HG02870 (cell line): ENCODE data around the gene GJA1.
"Not testable (repeated sequence)": the region's sequence is repeated elsewhere in the genome, so short reads cannot be mapped to it uniquely, and the experiment has no call there.

Source experiments
- ATAC-seq: cut with Tn5 transposase; IDR thresholded peaks from one replicate; pipeline ENCODE4 v1.9.1; 2021; ENCODE audit warnings: mild to moderate bottlenecking, moderate library complexity; ENCODE audit not compliant: unreplicated experiment

GJA1 gene

DNA sequence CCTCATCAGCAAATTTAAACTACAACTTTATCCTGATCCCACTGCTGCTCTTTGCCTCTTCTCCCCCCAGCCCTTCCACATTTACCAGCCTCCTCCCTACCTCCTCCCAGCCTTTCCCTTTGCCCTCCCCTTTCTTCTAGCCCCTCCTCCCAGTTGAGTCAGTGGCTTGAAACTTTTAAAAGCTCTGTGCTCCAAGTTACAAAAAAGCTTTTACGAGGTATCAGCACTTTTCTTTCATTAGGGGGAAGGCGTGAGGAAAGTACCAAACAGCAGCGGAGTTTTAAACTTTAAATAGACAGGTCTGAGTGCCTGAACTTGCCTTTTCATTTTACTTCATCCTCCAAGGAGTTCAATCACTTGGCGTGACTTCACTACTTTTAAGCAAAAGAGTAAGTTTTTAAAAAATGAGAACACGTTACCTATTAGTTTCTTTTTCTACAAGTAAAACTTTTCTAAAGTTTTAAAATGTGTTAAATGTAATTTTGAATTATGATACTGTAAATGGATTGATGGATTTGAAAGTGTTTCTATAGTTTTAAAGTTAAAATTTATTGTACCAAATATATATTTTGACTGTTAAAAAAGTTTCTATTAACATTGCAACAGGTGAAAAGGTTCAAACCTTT, at the start of gene GJA1:
TSS of gene GJA1 (plus strand) at position 203 of the 626 bp plus-strand sequence. CDS start 11,202 bp downstream, outside the sequence.
- ATAC-seq: no peak

DNA sequence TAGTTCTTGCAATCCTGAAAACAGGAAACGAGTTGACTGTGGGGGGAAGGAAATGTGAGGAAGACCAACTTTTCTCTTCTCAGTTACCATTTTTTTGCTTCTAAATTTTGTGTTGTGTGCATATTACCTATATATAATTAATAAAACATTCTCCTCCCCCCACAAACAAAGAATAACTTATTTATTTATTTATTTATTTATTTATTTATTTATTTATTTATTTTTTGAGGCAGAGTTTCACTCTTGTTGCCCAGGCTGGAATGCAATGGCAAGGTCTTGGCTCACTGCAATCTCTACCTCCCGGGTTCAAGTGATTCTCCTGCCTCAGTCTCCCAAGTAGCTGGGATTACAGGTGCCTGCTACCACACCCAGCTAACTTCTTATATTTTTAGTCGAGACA, 48.9 kb upstream of the GJA1 start:
- ATAC-seq: not testable (repeated sequence)

DNA sequence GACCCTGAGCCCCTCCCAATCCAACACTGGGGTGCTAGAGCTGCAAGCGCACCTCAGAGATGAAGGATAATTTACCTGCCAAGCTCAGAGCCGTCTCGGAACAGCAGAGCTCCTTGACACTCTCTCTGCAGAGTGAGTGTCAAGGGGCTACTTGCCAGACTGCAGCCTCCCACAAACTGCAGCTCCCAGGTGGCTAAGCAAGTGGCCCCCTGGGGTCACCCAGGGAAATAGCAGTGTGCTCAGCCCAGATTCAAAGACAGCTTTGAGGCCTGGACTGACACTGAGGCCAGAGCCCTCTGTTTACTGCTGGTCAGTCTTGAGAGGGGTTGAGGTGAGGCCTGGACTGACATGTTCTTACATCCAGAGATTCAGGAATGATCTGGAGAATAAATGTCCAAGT, 46.0 kb upstream of the GJA1 start:
- ATAC-seq: no peak

DNA sequence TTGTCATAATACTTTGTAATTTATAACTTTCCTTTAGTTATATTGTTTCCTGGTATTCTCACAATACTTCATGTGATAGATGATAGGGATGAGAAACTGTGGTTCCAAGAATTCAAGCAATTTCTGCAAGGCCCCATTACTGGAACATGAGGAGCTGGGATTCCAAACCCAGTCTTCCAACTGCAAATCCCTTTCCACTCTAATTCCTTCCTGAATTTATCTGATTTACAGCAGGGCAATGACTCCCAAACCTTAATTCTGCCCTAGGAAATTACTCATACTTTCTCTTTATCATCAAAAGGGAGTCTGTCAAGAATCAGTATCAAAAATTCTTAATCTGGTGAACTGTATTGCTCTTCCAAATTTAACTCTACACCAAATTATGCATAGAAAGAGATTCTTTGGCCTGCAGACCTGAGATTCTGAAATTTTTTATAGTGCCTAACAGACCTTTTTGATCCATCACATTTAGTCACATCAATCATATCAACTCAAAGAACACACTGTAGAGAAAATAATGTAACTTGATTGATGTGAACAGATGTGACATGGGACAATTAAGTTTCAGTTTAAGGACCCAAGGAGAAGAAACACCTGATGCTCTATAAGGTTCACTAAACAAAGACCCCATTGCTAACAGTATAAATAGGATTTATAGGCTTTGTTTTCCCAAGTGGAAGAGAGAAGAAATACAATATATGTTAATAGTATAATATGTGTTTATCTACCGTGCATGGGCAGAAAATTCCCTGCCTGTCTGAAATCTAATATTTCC, 41.5 kb upstream of the GJA1 start:
- ATAC-seq: no peak

DNA sequence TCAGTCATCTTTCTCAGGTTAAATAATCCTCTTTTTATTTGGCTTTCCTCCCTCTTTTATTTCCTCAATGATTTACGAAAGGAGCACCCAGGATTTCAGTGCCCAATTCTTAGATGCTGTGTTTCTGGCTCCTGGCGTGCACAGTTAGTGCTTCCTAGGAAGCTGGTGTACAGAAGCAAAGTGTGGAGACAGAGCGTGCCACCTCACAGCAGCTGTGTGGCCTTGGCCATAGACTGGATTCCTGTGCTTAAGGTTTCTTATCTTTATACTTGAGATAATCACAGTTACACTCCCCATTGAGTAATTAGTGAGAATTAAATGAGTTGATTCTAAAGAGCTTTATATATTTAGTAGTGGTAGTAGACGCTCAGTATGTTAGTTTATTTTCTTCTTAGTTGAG, 39.7 kb upstream of the GJA1 start:
- ATAC-seq: no peak

DNA sequence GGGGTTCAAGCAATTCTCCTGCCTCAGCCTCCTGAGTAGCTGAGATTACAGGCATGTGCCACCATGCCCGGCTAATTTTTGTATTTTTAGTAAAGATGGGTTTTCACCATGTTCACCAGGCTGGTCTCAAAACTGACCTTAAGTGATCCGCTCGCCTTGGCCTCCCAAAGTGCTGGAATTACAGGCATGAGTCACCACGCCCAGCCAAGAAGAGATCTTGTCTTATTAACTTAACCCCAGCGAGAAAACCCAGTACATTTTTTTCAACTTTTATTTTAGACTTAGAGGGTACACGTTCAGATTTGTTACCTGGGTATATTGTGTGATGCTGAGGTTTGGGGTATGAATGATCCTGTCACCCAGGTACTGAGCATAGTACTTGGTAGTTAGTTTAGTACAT, 38.3 kb upstream of the GJA1 start:
- ATAC-seq: not testable (repeated sequence)

DNA sequence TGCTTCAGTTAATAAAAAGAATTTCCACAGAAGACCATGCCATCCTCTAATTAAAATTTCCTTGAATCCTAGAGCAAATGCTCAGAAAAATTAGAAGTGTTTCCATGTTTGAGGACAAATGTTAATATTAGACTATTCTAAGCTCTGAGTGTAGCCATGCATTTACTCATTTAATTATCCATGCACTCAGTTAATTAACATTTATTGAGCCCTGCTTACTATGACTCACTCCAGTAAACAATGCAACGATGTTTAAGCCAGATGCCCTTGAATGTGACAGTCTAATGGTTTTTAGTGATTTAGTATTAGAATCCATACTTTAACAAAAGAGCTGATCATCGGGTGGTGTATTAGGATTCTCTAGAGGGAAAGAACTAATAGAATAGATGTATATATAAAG, 37.3 kb upstream of the GJA1 start:
- ATAC-seq: no peak

DNA sequence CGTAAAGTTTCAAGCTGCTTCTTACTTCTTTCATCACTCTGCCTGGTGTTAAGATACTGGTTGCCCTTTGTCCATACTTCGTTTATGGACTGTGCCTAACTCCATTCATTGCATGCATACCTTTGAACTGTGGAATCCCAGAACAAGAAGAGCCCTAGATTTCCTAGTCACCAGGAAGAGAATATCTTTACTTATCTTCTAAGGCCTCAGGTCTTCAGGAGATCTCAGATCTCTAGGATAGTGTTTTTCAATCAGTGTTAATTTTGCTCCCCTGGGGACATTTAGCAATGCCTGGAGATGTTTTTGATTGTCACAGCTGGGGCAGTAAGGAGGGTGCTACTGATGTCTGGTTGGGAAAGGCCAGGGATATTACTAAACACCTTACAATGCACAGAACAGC, 35.5 kb upstream of the GJA1 start:
- ATAC-seq: no peak

DNA sequence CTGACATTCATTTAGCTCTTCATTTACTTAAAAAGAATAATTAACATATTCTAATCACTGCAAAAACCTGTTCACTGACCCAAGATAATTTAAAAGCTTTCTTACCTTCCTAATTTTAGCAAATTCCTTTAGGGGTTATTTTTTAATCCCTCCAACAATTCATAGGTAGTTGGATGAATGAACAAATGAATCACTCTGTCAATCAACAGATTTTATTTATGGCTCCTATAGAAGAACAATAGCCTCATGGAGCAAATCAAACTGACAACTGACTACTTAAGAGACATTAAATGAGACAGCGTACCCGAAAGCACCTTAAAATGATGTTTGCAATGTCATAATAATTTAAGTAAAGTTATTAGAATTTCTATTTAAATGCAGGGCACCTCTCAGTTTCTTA, 31.5 kb upstream of the GJA1 start:
- ATAC-seq: no peak

DNA sequence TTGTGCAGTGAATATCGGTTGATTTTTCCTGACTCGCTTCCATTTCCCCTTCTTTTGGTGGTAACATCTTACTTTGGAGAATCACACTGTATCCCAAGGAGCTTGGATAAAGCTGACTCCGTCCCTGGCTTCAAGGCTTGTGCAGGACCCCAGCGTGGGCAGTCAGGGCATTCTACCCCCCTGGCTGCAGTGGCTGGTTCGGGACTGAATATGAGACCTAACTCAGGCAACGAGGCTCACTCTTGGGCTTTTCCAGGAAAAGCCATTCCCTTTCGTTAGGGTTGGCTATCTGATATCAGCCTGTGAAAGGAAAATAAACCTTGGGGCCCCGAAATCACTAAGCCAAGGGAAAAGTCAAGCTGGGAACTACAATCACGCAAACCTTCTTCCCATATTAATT, 30.1 kb upstream of the GJA1 start:
- no peak for ATAC-seq

DNA sequence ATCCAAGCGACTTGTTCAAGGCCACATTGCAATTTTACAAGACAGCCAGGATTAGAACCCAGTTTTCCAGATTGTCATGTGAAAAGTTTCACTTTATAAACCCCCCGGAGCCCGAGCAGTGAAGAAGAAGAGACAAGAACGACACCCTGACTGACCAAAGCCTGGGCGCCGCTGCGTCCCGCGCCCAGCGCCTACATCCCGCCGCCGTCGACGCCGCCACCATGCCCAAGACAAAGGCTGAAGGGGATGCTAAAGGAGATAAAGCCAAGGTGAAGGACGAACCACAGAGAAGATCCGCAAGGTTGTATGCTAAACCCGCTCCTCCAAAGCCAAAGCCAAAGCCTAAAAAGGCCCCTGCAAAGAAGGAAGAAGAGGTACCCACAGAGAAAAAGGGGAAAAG, 27.1 kb upstream of the GJA1 start:
- ATAC-seq: no peak

DNA sequence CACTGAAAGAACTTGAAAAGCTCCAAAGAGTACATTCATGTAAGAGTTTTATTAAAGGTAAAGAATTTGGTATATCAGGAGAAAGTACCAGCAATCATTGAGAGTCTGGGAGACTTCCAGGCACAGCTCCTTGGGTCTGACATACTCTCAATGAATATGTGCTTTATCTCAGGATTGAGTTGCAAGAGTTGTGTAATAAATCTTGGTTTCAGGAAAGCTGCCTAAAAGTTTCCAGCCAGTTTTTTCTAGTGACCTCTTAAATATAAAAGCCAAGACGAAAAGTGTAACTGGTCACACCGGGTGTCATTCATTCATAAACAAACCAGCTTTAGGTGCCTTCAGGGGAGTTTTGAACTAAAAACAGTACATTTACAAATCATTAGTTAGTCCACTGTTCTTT, 21.6 kb upstream of the GJA1 start:
- no peak for ATAC-seq

DNA sequence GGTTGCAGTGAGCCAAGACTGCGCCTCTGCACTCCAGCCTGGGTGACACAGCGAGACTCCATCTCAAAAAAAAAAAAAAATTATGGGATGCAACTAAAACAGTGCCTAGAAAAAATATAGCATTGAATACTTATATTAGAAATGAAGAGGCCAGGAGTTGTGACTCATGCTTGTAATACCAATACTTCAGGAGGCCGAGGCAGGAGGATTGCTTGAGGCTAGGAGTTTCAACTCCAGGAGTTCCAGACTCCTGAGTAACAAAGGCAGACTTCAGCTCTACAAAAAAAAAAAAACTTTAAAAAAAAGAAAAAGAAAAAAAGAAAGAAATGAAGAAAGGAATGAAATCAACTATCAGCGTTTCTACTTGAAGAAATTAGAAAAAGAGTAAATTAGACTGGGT, 17.1 kb upstream of the GJA1 start:
- no peak for ATAC-seq

DNA sequence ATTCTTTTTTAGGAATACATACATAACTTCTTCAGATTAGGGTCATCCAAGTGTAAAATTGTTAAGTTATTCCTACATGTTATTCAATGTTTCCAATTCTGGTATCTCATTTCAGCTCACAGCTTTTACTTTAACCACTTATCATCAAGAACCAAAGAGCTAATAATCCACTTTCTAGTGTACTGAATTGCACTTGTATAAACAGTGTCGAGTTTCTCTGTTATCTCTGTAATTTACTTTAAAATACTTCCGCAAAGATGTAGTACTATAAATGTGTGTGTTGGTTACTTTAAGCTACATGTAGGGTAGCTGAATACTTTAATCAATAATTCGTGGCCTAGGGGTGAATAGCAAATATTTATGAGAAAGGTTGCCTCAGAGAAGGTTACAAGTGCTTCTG, 8.8 kb upstream of the GJA1 start:
- ATAC-seq: no peak

DNA sequence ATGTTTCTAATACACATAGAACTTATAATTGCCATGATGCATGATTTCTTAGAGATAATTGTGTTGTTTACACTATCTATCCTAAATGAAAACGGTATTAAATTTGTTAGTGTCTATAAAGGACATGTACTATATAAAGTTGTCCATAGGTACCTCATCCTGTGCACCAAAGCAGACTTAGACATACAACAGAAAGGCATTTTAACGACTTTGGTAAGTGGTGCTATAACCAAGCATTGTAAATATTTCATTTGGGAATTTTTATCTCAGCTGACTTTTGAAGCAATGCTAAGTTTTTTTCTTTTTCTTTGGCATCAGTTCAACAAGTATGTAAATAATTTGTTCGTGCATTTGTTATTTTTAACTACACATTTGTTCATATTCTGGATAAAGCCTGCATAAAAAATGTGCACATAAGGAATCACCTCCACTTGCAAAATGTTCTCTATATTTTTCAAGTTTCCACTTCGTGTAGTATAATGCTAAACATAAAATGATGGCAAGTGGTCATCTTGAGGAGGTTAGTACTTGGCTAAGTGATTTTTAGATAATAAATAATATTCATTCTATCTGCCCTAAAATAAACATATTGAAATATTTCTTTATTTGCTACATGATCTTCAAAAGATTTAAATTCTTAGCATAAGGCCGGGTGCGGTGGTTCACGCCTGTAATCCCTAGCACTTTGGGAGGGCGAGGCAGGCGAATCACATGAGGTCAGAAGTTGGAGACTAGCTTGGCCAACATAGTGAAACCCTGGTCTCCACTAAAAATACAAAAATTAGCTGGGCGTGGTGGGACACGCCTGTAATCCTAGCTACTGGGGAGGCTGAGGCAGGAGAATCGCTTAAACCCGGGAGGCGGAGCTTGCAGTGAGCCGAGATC, 6.3 kb upstream of the GJA1 start:
- ATAC-seq: no peak

DNA sequence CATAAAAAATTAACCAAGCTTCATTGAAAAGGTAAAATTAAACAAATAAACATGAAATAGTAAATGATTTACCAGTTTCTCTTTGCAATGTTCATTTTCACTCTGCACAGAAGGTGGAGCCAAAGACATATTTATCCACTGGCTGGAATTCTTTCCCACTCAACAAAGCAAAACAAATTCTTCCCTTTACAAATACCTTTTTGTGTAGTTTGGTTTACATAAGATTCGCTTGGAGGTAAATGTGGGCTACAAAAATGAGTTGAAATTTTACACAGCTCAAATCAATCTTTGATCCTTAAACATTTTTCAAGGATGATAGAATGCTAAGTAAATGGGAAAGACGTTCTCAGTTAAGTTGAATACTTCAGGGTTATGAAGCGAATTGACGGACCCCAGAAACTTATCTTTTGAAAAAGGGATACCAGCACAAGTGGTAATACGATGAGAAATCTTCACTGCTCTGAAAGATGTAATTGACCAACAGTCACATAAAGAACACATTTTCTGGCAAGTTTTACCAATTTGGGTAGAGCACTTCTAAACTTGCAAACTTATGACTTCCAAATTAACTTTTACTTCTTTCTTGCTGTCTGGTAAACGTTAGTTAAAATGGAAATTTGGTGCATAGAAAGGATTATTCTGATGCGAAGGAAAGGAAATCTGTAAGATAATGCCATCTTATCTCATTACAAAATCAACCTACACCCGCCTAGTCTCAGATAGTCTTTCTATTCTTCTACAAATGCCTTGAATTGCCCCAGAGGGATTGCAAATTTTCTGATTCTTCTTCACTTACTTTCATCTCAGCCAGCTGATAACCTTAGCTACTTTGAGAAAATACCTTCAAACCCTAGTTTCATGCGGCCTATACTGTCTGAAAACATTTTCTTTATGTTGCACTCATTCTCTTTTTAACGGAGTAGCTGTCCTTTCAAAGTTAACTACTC, 4.7 kb upstream of the GJA1 start:
- no peak for ATAC-seq

DNA sequence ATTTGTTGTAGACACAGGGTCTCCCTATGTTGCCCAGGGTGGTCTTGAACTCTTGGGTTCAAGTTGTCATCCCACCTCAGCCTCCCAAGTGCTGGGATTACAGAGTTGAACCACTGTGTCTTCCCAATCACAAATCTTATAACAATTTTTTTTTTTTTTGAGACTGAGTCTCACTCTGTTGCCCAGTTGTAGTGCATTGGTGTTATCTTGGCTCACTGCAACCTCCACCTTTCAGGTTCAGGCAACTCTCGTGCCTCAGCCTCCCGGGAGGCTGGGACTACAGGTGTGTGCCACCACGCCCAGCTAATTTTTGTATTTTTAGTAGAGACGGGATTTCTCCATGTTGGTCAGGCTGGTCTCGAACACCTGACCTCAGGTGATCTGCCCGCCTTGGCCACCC, 3.7 kb upstream of the GJA1 start:
- ATAC-seq: not testable (repeated sequence)

DNA sequence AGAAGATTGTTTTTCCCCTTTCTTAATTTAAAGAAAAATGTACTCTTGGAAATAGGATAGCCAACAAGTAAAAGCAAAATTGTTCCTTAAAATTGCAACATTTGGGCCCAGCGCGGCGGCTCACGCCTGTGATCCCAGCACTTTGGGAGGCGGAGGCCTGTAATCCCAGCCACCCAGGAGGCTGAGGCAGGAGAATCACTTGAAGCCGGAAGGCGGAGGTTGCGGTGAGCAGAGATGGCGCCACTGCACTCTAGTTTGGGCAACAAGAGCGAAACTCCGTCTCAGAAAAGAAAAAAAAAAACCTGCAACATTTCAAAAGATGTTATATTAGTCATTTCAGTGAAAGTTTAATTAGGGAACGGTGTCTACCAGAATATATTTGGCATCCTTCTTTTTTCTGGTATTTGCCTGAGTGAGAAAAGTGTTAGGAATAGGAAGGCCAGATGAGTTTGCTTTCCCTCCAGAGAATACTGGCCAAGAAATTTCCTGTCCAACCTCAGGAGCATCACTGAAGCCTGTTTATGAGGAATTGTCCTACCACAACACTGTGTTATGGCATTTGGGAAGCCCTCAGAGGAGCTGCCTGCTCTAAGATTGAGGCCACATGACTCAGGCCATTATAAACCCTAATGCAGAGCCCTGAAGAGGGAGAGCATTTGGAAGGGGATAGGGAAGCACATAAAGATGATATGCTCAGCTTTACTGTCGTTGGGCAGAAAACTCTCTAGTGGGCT, 1.2 kb upstream of the GJA1 start:
- no peak for ATAC-seq

DNA sequence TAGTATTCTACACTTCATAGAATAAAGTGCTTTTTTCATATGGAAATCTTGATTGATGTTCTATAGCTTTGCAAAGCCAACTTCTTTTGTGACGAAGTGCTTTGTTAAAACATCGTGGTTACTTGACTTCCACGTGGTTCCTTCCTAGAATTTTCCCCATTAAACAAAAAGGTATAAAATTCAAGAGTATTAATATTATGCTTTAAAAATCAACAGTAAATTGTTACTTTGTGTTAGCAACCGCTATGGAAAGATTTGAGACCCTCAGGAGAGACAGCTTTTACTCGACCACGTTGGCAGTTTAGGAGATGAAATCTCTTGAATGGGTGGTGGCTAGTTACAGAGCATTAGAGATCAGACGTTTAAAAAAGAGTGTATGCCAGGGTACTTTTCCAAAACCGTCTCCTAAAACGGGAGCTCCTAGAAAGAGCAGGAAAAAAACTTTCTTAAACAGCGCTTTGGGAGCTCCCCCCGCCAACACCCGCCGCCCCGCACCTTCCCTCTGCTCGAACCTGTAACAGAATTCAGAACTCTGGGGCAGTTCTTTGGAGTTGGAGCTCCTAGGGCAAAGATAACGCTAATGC, 920 bp downstream of the GJA1 start:
- ATAC-seq: no peak
